GM21447 (cell line): ENCODE data around the gene MRPL20.
"Not testable (repeated sequence)": the region's sequence is repeated elsewhere in the genome, so short reads cannot be mapped to it uniquely, and the experiment has no call there.

ENCODE experiments used
- ATAC-seq: cut with Tn5 transposase; IDR thresholded peaks from one replicate; pipeline ENCODE4 v1.9.1; 2021; ENCODE audit not compliant: unreplicated experiment

Gene MRPL20

GRCh38 chr1:1390675-1391074 is 16.4 kb downstream of the MRPL20 start:
- no peak for ATAC-seq

- ATAC-seq: no peak
Measured at GRCh38 chr1:1388078-1388472, 19.0 kb downstream of the MRPL20 start.

GRCh38 chr1:1387098-1388077 is 19.7 kb downstream of the MRPL20 start:
- ATAC-seq: no peak

GRCh38 chr1:1385931-1386330 is 21.2 kb downstream of the MRPL20 start:
- no peak for ATAC-seq

- not testable (repeated sequence) for ATAC-seq
Measured at GRCh38 chr1:1385339-1385738, 21.8 kb downstream of the MRPL20 start.

GRCh38 chr1:1381294-1381693 is 25.8 kb downstream of the MRPL20 start:
- ATAC-seq: no peak

- no peak for ATAC-seq
Measured at GRCh38 chr1:1380860-1381259, 26.2 kb downstream of the MRPL20 start.

GRCh38 chr1:1377540-1378205 is 29.4 kb downstream of the MRPL20 start:
- no peak for ATAC-seq

GRCh38 chr1:1376551-1377226 is 30.4 kb downstream of the MRPL20 start:
- ATAC-seq: no peak

GRCh38 chr1:1374929-1375662 is 32.0 kb downstream of the MRPL20 start, which contains the start of gene AURKAIP1:
TSS of gene AURKAIP1 (minus strand) at chr1:1375207. CDS start at chr1:1374756, 451 bp downstream.
- peak; percentile 85 for ATAC-seq

- ATAC-seq: no peak
Measured at GRCh38 chr1:1374589-1374928, 32.5 kb downstream of the MRPL20 start.

- ATAC-seq: no peak
Measured at GRCh38 chr1:1373815-1374588, 33.1 kb downstream of the MRPL20 start.

- no peak for ATAC-seq
Measured at GRCh38 chr1:1373051-1373814, 33.9 kb downstream of the MRPL20 start.

- no peak for ATAC-seq
Measured at GRCh38 chr1:1371746-1372711, 35.1 kb downstream of the MRPL20 start.

- no peak for ATAC-seq
Measured at GRCh38 chr1:1371364-1371745, 35.7 kb downstream of the MRPL20 start.

GRCh38 chr1:1370771-1371300 is 36.3 kb downstream of the MRPL20 start:
- no peak for ATAC-seq

- not testable (repeated sequence) for ATAC-seq
Measured at GRCh38 chr1:1370094-1370493, 37.0 kb downstream of the MRPL20 start.

GRCh38 chr1:1367315-1367714 is 39.8 kb downstream of the MRPL20 start:
- ATAC-seq: no peak
